Measurements from ENCODE around the gene ZNHIT6.

Gene ZNHIT6

DNA sequence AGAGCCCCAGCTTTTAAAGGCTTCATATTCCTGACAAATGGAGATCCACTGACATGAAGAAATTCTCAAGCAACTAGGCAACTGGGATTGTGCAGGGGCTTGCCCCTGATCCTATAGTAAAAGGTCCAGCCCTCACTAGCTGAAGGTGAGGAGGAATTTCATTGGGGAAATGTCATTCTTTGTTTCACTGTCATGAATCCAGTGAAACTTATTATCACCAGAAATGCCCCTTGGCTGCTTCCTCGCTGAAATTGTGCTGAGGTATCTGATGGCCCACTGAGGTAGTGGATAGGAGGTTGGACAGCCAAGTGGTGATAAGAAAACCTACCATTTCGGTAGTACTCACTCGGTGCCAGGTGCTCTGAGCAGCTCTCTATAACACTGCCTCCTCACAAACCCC lies 91.5 kb downstream of the ZNHIT6 start:
- DNase-seq, result no peak

GRCh38 chr1:85616364-85616705 lies 91.9 kb downstream of the ZNHIT6 start:
- no peak for DNase-seq

GRCh38 chr1:85615586-85616363 lies 92.5 kb downstream of the ZNHIT6 start:
- DNase-seq, result no peak

- no peak for DNase-seq
Measured at GRCh38 chr1:85612704-85613361, 95.4 kb downstream of the ZNHIT6 start.

DNA sequence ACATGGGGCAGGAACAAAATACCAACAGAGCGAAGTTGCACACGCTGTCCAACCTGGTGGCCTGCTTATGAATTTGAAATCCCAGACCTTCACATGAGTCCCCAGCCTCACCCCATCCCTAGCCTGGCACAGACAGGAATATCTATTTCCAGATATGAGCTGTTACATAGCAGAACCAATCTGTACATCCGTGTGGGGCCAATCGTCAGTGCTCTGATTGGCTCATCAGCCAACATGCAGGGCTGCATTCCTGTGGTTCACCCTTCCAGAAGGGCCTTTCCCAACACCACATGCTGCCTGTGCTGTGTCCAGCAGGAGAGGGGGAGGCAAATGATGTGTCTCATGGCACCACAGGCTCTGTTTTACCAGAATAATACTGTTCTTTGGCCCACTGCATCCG lies 96.4 kb downstream of the ZNHIT6 start:
- no peak for DNase-seq

- DNase-seq, result no peak
Measured at GRCh38 chr1:85611425-85611824, 96.8 kb downstream of the ZNHIT6 start.

GRCh38 chr1:85609976-85610375 lies 98.3 kb downstream of the ZNHIT6 start:
- DNase-seq, result no peak

DNA sequence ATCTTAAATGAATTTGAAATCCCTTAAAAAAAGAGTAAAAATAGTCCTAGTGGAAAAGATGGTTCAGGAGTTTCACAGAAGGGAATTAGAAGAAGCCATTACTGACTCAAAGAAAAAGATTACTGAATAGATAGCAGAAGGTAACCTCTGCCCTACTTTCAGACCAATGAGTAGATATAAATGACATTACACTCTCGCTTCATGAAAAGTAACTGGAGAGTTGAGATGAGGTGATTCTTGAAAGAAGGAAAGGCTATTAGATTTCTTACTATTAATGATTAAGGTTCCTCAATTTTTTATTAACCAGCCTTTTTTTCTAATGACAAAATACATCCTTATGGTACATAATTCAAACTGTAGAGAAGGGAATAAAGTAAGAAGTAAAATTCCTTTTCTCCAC lies 99.4 kb downstream of the ZNHIT6 start:
- no peak for DNase-seq

- no peak for DNase-seq
Measured at GRCh38 chr1:85607921-85608265, 100.3 kb downstream of the ZNHIT6 start.

DNA sequence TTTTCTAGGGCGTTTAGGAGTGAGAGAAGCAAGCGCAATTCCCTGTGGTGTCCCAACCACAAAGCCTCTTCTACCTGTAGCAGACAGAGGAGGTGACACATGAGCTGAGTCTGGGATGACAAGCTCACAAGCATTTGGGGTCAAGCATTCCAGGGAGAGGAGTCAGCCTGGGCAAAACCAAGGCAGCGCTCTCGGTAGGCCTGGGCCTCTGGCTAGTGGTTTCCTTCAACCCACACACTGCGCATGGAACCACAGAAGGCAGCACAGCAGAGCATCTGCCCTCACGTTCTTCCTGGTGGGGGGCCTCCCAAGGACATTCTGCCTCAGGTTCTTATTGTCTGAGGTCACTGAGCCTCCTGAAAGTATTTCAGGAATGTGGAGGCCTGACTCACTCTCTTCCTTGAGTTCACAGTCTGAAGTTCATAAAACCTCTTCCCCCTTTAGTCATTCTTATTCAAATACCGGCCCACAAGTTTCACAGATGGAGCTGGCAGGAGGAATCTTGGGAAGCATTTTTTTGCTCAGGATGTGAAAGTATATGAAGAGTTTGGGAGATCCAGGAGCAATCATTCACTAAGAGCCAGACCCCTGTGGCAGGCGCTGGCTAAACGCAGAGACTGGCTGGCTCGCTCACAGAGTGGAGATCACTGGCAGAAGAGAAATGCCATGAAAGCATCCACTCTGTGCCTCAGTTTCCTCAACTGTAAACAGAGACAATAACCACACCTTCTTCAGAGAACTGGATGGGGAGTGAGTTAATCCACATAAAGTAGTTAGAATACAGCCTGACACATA lies 100.9 kb downstream of the ZNHIT6 start:
- DNase-seq, result no peak

- DNase-seq, result no peak
Measured at GRCh38 chr1:85606414-85606800, 101.8 kb downstream of the ZNHIT6 start.

- no peak for DNase-seq
Measured at GRCh38 chr1:85605484-85606413, 102.5 kb downstream of the ZNHIT6 start.

GRCh38 chr1:85604298-85604997 lies 103.8 kb downstream of the ZNHIT6 start:
- DNase-seq, result no peak

DNA sequence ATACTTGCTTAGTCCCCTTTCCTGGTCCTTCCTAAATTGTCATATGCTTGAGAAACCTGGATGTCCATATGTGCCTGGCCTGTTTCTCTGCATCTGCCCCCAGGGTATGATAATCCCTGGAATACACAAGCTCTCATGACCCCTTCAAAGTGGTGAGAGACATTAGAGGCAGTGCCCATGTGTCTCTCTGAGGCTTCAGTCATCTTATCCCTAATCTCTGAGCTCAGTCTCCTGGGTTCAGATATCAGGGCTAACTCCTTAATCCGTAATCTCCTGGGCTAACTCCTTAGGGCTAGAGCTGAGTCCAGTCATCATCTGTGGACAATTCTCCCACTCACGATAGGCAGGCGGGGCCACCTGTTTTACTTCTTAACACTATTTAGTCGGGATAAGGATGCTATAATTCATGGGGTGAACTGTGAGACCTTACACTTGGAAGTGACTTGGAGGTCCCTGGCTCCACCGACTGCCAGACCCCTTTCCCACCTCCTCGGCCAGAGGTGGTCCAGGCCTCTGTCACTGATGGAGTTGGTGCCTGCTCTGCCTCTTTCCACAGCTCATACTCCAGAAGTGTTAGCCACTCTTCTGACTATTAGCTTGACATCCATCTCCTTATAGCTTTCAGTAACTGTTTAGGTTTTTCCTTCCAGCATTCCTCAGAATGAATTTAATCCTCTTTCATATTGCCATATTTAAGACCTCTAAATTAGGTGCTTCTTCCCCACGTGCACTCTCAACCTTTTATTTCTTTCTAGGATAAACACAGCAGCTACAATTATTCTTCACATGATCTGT lies 105.0 kb downstream of the ZNHIT6 start:
- no peak for DNase-seq

GRCh38 chr1:85602571-85602970 lies 105.7 kb downstream of the ZNHIT6 start:
- DNase-seq, result no peak

GRCh38 chr1:85601901-85602300 lies 106.3 kb downstream of the ZNHIT6 start:
- no peak for DNase-seq

DNA sequence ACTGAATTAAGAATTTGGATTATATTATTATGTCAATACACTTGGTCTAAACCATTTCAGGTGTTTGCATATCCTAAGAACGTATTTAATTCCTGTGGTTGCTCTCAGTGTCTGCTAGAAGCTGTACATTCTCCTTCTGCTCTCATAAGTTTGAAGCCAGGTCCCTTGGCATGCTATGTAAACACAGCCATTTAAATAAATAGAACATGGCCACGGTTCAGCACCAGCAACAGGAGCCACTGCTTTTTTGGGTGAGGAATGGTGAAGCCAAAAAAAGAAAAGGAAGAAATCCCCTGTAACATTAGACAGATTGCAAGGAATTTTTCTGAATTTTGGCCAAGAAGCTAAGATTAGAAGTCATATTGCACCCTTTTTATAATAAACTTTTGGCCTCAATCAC lies 108.6 kb downstream of the ZNHIT6 start:
- no peak for DNase-seq

Measured in stimulated activated CD4-positive, alpha-beta T cell treated with anti-CD3 and anti-CD28 coated beads, Interleukin-1b, Interleukin-23, amount 100 ng/mL, for 48 hours (primary cell).